ENCODE measurements around the gene POPDC2. TPM values are rescaled to one million over a fixed set of nuclear protein-coding genes. Genes with fewer than 3 reads are reported as not detected.
A peak's percentile ranks its signal among the peaks of the same experiment; 100 is the strongest.

Gene POPDC2
- total and polyA plus RNA-seq, 11 donors: 511 to 1,022 (median 768) TPM

DNA sequence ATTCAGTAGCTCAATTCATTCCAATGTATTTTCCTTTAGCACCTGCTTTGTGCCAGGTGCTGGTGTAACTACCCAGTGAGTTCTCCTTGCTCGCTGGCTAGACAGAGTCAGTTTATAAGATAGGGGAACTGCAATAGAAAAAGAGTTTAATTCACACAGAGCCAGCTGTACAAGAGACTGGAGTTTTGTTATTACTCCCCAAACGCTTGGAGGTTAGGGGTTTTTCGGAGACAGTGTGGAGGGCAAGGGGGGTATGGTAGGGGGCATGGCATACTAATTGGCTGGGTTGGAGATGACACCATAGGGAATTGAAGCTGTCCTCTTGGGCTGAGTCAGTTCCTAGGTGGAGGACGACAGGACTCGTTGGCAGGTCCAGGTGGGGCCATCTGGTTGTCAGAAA is 37.0 kb upstream of the POPDC2 start:
- peaks cover 0 to 27% (median 2%) of the 10 kb centered on the region in 12 donors for H3K4me1 ChIP-seq
- no peaks in the 10 kb centered on the region for H3K27me3 ChIP-seq
- DNase-seq: no peak
- TF ChIP-seq, protein P1, sequence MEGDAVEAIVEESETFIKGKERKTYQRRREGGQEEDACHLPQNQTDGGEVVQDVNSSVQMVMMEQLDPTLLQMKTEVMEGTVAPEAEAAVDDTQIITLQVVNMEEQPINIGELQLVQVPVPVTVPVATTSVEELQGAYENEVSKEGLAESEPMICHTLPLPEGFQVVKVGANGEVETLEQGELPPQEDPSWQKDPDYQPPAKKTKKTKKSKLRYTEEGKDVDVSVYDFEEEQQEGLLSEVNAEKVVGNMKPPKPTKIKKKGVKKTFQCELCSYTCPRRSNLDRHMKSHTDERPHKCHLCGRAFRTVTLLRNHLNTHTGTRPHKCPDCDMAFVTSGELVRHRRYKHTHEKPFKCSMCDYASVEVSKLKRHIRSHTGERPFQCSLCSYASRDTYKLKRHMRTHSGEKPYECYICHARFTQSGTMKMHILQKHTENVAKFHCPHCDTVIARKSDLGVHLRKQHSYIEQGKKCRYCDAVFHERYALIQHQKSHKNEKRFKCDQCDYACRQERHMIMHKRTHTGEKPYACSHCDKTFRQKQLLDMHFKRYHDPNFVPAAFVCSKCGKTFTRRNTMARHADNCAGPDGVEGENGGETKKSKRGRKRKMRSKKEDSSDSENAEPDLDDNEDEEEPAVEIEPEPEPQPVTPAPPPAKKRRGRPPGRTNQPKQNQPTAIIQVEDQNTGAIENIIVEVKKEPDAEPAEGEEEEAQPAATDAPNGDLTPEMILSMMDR (IDR thresholded peaks at IDR 0.05): no peak
- TF ChIP-seq POLR2A (IDR thresholded peaks at IDR 0.05): no peak
- H3K9me3 ChIP-seq: no peaks in the 10 kb centered on the region
- 87 to 89% (median 89%) methylated on average over 5 of the region's 5 CpGs for WGBS, 4 donors
- intact Hi-C loops (cut with DNase I): no loop called here
- no peaks in the 10 kb centered on the region for H3K36me3 ChIP-seq
- no peak for ATAC-seq
- no peak overlapping the region for H3K27ac ChIP-seq
- no peak overlapping the region for H3K4me3 ChIP-seq

DNA sequence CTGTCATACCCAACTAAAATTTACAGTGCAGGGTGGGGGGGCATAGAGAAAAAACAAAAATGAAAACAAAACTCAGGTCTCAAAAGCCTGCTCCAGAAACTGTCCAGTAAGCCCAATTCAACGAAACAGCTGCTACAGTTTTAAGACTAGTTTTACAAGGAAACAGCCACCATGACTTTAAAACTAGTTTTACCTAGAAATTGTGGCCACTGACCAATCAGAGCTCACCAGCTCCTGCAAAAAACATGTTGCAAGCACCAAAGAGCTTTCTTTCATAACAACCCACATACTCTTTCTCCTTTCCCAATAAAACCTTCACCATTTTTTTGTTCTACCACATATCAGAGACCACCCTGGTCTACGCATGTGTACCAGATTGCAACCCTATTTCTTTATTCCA is 35.1 kb upstream of the POPDC2 start:
- DNase-seq (no peak), ATAC-seq (no peak)
- Histone ChIP-seq H3K4me1 (peaks cover 0 to 8% (median 0%) of the 10 kb centered on the region in 12 donors), H3K27ac (no peak overlapping the region), H3K27me3 (no peaks in the 10 kb centered on the region), H3K4me3 (no peak overlapping the region), H3K9me3 (no peaks in the 10 kb centered on the region), H3K36me3 (no peaks in the 10 kb centered on the region)
- 89 to 98% (median 96%) methylated on average over 2 of the region's 2 CpGs for WGBS, 4 donors
- intact Hi-C loops (cut with DNase I): no loop called here
- TF ChIP-seq, protein P1 (IDR thresholded peaks at IDR 0.05): no peak
- TF ChIP-seq POLR2A (IDR thresholded peaks at IDR 0.05): no peak

DNA sequence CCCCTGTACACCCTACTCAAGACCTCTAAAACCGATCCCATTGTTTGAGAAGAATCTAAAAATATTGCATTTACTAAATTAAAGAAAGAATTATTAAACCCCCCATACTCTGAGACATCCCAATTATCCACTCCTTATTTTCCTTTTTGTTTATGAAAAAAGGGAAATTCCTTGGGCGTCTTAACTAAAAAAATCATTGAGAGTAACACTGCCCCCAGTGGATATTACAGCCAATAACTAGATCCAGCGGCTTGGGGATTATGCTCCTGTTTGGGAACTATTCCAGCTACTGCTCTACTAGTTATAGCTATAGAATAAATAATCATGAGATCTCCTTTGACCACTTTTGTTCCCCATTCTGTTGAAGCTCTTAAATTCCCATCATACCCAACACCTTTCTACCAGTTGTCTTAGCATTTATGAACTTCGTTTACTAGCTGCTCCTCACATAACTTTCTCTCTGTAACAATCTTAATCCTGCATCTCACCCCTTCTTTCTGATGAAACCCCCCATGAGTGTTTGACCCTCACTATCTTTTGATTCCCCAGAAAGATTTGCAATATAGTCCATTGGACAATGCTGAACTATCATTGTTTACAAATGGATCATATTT is 29.8 kb upstream of the POPDC2 start:
- Histone ChIP-seq H3K36me3 (no peaks in the 10 kb centered on the region), H3K27ac (no peak overlapping the region), H3K27me3 (no peaks in the 10 kb centered on the region), H3K4me3 (no peak overlapping the region), H3K4me1 (no peaks in the 10 kb centered on the region), H3K9me3 (no peaks in the 10 kb centered on the region)
- peak in 1 of 4 donors; percentile 47 for ATAC-seq
- DNase-seq: no peak
- TF ChIP-seq, protein P1 (IDR thresholded peaks at IDR 0.05): peak; percentile 27 to 60 (median 43)
- TF ChIP-seq POLR2A (IDR thresholded peaks at IDR 0.05): no peak
- 47 to 56% (median 51%) methylated on average over 4 of the region's 4 CpGs for WGBS, 4 donors
- intact Hi-C loops (cut with DNase I): no loop called here

DNA sequence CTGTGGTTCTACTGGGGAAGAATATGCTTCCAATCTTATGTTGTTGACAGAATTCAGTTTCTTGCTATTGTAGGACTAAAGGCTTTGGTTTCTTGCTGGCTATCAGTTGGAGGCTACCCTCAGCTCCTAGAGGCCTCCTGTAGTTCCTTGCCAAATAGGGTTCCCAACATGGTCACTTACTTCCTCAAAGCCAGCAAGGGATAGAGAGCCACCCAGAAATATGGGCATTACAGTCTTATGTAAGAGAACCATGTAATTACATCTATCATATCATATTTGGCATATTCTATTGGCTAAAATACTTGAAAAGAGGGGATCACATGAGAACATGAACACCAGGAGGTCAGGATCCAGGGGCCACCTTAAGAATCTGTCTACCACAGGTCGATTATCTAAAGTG is 23.0 kb upstream of the POPDC2 start:
- TF ChIP-seq, protein P1 (IDR thresholded peaks at IDR 0.05): no peak
- no peak for TF ChIP-seq POLR2A (IDR thresholded peaks at IDR 0.05)
- 31 to 47% (median 44%) methylated on average over 1 of the region's 1 CpG for WGBS, 4 donors
- ATAC-seq: no peak

More for the DNA sequence above, 23.0 kb upstream of the POPDC2 start:
- H3K36me3 ChIP-seq: no peaks in the 10 kb centered on the region
- H3K27me3 ChIP-seq: no peaks in the 10 kb centered on the region
- no peak overlapping the region for H3K27ac ChIP-seq
- intact Hi-C loops (cut with DNase I): loop anchor here in 8 of 10 donors (5.0 to 10.0 kb wide), 9 partner anchors 156 to 801 kb away; partner anchors contain the start of genes TIMMDC1 (in 2 of the 8) and TEX55 (in 1 of the 8)
- H3K9me3 ChIP-seq: no peaks in the 10 kb centered on the region
- no peak overlapping the region for H3K4me3 ChIP-seq
- peaks cover 0 to 4% (median 0%) of the 10 kb centered on the region in 12 donors for H3K4me1 ChIP-seq
- no peak for DNase-seq
